ENCODE measurements around the gene PDS5A.
"Not testable (repeated sequence)": the region's sequence is repeated elsewhere in the genome, so short reads cannot be mapped to it uniquely, and the experiment has no call there.

PDS5A gene

DNA sequence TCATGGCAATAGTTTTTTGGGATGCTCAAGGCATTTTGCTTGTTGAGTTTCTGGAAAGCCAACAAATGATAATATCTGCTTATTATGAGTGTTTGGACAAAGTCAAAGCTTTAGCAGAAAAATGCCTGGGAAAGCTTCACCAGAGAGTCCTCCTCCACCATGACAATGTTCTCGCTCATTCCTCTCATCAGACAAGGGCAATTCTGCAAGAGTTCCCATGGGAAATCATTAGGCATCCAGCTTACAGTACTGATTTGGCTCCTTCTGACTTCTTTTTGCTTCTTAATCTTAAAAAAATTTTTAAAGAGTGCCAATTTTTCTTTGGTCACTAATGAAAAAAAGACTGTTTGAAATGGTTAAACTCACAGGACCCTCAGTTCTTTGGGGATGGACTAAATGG, 143.4 kb downstream of the PDS5A start:
- DNase-seq = no peak

DNA sequence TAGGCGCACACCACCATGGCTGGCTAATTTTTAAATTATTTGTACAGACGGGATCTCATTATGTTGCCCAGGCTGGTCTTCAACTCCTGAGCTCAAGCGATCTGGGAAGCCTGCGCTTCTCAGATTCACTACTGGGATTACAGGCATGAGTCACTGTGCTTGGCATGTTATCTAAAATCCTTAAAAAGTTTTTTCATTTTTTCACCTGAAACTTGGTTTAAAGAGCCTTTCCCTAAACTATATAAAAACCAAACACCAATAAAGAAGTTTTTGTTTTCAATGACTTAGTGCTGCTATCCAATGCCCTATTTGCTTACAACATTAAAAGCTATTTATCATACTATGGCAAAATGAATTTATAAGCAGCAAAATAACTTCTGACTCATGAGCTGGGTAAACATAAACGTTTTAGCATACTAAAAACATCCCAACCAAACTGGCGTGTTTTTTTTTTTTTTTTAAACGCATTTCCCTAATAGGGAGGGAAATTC, 151.9 kb downstream of the PDS5A start:
- no peak for DNase-seq

DNA sequence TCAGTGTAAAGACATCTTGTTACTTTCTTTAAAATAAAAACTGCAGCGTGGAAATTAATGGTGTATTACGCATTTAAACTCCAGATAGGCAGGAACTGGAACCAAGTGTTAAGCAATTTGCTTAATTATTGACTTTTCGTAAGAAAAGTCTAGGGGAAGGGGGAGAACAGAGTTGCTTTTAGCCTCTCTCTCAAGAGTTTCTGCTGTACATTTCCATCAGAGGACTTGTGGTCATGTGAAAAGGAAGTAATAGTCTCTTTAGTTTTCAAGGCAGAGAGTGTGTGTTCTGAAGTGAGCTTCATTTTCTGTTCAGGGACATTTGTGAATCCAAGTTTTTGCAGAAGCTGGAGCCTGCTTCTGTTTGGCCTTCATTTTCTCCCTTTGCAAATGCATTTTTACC, 152.6 kb downstream of the PDS5A start:
- no peak for DNase-seq

DNA sequence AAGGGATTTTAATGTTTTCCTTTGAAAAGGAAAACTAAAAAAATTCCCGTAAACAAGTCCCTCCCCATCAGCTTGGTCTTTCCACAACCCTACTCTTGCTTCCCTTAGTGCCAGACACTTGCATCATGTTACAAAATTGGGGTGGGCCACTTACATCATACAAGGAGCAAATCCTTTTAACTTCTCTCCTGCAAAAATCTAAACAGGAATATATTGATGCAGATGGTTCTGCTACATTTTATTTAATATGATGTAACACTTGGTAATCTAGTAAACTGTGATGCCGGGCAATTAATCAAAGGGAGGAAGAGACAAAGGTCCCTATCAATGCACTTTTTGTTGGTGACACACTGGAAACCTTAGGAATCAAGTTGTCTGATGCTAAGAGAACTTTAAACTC, 154.5 kb downstream of the PDS5A start:
- DNase-seq = no peak

DNA sequence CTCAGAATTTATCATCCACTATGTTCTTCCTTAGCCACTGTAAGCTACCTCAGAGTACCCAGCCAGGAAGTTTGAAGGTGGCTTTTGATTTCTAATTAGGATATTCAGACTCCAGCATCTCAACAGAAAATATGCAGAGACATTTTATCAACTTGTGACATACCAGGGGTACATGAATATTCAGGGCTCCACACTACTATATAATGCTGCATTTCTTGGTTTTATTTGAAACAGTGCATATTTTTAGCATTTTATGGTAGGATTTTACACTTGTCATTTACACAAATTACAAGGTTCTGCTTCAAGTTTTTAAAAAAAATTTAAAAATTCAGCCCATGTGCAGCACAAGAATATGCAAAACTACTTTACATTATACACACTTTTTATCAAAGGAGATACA, 155.0 kb downstream of the PDS5A start:
- no peak for DNase-seq

DNA sequence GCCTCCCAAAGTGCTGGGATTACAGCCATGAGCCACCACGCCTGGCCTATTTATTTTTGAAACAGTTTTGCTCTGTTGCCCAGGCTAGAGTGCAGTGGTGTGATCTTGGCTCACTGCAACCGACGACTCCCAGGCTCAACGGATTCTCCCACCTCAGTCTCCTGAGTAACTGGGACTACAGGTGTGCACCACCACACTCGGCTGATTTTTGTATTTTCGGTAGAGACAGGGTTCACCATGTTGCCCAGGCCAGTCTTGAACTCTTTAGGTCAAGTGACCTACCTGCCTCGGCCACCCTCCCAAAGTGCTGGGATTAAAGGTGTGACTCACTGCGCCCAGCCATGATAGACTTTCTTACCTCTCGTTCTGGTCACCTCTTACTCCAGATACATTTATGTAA, 155.8 kb downstream of the PDS5A start:
- DNase-seq = no peak

DNA sequence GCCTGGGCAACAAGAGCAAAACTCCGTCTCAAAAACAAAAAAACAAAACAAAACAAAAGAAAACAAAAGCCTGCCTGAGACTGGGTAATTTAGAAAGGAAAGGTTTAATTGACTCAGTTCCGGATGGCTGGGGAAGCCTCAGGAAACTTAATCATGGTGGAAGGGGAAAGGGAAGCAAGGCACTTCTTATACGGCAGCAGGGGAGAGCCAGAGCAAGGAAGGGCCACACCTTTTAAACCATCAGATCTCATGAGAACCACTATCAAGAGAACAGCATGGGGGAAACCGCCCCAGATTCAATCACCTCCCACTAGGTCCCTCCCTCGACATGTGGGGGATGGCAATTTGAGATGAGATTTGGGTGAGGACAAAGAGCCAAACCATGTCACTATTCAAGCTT, 157.5 kb downstream of the PDS5A start:
- no peak for DNase-seq

DNA sequence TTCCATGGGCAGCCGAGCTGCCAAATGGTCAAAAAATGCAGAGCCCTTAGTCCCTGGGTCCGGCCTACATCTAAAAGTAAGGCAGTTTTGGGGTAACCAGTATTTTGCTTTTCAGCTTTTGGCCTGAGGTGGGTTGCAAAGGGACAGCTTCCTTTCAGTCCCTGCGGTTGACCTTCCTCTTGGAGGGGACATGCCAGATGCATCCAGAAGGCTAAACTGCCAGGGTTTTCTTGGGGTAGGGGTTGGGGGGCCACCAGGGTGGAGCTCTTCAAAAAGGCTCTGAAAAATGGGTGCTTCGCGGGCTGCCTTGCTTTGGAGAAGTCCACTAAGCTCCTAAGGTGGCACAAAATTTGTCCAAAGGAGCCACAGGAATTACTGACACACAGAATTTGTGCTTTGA, 159.1 kb downstream of the PDS5A start:
- no peak for DNase-seq

DNA sequence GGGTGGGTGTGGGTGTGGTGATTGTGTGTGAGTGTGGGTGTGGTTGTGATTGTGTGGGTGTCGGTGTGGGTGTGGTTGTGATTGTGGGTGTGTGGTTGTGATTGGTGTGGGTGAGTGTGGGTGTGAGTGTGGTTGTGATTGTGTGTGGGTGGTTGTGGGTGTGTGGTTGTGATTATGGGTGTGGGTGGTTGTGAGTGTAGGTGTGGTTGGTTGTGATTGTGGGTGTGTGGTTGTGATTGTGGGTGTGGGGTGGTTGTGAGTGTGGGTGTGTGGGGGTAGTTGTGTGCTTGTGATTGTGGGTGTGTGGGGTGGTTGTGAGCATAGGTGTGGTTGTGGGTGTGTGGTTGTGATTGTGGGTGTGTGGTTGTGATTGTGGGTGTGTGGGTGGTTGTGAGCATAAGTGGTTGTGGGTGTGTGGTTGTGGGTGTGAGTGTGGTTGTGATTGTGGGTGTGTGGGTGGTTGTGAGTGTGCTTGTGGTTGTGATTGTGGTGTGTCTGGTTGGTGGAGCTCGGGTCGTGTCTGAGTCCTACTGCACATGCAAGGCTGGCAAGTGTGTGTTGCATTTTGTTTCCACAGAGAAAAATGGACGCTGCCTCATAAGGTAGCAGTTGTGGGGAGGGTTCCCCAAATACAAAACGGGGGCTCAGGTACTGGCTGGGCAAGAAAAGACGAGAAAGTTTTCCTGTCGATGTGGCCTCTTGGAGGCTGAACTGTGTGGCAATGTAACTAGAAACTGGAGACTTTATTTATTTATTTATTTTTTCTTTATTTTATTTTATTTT, 163.1 kb downstream of the PDS5A start:
- DNase-seq = peak; percentile 5 to 28 (median 18)

DNA sequence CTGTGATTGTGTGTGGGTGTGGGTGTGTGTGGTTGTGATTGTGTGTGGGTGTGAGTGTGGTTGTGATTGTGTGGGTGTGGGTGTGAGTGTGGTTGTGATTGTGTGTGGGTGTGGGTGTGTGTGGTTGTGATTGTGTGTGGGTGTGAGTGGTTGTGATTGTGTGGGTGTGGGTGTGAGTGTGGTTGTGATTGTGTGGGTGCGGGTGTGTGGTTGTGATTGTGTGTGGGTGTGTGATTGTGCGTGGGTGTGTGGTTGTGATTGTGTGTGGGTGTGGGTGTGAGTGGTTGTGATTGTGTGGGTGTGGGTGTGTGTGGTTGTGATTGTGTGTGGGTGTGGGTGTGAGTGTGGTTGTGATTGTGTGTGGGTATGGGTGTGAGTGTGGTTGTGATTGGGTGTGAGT, 163.9 kb downstream of the PDS5A start:
- DNase-seq = not testable (repeated sequence)

DNA sequence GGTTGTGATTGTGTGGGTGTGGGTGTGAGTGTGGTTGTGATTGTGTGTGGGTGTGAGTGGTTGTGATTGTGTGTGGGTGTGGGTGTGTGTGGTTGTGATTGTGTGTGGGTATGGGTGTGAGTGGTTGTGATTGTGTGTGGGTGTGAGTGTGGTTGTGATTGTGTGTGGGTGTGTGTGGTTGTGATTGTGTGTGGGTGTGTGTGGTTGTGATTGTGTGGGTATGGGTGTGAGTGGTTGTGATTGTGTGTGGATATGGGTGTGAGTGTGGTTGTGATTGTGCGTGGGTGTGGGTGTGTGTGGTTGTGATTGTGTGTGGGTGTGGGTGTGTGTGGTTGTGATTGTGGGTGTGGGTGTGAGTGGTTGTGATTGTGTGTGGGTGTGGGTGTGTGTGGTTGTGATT, 164.7 kb downstream of the PDS5A start:
- DNase-seq = not testable (repeated sequence)

DNA sequence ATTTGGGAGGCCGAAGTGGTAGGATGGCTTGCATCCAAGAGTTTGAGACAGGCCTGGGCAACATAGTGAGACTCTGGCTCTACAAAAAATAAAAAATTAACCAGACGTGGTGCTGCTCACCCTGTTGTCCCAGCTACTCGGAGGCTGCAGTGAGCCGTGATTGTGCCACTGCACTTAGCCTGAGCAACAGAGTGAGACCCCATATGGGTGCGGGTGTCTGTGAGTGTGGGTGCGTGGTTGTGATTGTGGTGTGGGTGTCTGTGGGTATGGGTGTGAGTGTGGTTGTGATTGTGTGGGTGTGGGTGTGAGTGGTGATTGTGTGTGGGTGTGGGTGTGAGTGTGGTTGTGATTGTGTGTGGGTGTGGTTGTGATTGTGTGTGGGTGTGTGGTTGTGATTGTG, 165.2 kb downstream of the PDS5A start:
- DNase-seq = no peak

DNA sequence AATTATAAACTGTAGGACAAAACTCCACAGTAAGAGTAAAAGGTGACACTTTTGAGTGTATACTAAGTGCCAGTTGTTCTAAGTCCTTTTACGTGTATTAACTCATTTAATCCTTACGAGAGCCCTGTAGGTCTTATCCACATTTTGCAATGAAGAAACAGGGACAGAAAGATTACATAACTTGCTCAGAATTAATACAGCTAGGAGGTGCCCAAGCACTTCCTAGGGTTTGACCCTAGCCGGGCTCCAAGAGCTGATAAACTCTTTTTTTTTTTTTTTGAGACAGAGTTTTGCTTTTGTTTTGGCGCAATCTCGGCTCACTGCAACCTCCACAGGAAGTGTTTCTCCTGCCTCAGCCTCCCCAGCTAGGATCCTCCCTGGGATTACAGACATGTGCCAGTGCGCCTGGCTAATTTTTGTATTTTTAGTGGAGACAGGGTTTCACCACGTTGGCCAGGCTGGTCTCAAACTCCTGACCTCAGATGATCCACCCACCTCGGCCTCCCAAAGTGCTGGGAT, 169.4 kb downstream of the PDS5A start:
- no peak for DNase-seq

DNA sequence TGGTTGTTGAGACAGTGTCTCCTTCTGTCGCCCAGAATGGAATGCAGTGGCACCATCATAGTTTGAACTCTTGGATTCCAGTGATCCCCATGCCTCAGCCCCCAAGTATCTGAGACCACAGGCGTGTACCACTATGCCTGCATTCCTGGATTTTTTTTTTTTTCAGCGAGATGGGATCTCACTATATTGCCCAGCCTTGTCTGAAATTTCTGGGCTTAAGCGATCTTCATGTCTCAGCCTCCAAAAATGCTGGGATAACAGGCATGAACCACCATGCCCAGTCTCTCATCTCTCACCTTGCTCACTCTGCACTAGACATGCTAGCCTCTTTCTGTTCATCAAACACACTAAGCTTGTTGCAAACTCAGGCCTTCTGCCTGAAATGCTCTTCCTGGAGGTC, 175.7 kb downstream of the PDS5A start:
- DNase-seq = no peak

DNA sequence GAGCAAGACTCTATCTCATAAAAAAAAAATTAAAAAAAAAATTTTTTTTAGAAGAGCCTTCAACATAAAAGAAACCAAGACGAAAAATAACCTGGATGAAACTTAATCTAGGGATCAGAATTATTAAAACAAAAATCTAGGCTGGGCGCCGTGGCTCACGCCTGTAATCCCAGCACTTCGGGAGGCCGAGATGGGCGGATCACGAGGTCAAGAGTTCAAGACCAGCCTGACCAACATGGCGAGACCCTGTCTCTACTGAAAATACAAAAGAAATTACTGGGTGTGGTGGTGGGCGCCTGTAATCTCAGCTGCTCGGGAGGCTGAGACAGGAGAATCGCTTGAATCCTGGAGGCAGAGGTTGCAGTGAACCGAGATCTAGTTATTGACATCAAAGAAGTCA, 184.7 kb downstream of the PDS5A start:
- DNase-seq = not testable (repeated sequence)

DNA sequence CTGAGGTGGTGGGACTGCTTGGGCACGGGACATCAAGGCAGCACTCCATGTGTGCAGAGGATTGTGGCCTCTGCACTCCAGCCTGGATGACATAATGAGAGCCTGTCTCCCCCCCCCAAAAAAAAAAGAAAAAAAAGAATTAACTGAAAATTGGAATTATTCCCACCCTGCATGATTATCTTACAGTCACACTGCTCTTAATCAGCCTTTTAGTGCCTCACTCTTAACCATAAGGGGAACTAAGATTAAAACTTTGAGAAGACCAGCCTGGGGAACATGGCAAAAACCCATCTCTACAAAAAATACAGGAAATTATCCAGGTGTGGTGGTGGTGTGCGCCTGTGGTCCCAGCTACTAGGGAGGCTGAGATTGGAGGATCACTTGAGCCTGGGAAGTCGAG, 185.2 kb downstream of the PDS5A start:
- no peak for DNase-seq

DNA sequence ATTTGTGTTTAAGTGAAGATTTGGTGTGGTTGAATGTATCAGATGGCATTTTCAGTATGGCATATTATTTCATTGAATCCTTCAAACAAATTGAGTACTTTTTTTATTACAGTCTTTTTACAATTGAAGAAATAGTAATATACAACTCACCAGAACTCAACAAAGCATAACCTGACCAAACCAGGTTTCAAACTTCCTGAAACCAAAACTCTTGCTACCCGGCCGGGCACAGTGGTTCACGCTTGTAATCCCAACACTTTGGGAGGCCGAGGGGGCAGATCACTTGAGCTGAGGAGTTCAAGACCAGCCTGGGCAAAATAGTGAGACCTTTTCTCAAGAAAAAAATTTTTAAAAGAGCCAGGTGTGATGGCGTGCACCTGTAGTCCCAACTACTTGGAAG, 185.6 kb downstream of the PDS5A start:
- no peak for DNase-seq

DNA sequence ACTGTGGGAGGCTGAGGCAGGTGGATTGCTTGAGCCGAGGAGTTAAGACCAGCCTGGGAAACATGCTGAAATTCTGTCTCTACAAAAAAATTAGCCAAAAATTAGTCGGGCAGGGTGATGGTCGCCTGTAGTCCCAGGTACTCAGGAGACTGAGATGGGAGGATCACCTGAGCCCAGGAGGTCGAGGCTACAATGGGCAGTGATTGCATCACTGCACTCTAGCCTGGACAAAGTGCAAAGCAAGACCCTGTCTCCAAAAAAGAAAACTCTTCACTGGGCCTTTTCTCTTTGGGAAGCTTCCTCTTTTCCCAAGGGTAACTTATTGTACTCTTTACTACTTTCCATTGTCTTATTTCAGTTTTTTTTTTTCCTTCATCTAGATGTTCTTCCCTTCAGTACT, 190.9 kb downstream of the PDS5A start:
- no peak for DNase-seq

DNA sequence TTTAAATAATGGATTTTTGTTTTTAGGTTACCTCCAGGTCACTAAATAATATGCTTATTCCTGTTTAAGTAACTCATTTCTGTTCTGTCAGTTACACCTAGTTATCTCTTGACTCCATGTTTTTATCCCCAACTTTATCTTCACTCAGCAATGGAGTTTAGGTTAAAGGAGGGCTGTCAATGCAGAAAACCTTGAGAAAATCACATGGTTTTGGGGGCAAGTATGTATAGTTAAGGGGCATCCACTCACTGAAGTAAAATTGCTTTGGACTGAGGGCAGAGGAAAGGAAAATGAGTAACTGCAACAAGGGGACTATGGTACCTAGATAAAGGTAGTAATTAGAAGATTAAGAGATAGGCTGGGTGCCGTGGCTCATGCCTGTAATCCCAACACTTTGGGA, 192.6 kb downstream of the PDS5A start:
- no peak for DNase-seq

DNA sequence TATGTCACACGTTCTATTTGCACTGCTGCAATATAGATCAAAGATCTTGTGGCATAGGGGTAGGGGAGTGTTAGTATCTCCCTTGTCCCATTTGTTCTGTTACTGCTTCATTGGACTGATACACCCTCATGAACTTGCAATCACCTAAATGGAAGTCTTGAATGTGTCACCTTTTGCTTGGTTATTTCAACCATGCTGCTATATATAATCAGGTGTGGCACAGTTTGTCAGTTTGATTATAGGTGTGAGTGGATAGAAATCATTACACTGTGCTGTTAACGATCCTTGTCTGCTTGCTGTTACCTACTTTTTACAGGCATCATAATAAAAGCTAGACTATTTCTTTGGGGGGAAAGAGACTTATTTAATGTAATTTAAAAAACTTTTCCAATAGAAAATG, 195.7 kb downstream of the PDS5A start:
- not testable (repeated sequence) for DNase-seq

All from T-helper 1 cell (primary cell).